ENCODE measurements around the gene SFMBT2.
"Not testable (repeated sequence)": the region's sequence is repeated elsewhere in the genome, so short reads cannot be mapped to it uniquely, and the experiment has no call there.

SFMBT2 gene

DNA sequence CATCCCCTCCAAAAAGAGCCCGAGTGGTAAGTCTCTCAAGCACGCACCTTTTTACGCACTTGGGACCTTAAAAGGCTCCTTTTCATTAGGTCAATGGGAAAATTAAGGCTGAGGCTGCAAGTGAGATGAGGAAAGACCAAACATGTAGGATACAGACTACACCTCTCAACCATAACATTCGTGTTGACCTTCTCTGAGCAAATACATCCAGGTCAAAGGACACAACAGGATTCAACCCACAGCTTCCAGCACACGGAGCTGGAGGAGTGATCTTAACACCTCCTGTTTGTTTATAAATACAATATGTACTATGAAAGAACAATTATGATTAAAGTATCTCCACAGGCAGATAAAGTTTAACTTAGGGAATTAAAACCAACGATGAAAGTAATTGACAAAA lies 9.7 kb downstream of the SFMBT2 start:
- DNase-seq (ENCODE audit: low read depth in 2 of 2) = no peak

GRCh38 chr10:7400068-7400715 lies 10.6 kb downstream of the SFMBT2 start:
- DNase-seq (ENCODE audit: low read depth in 2 of 2) = no peak

- DNase-seq (ENCODE audit: low read depth in 2 of 2) = no peak
Measured at GRCh38 chr10:7399533-7399932, 11.3 kb downstream of the SFMBT2 start.

GRCh38 chr10:7397049-7398035 lies 13.5 kb downstream of the SFMBT2 start:
- no peak for DNase-seq (ENCODE audit: low read depth in 2 of 2)

DNA sequence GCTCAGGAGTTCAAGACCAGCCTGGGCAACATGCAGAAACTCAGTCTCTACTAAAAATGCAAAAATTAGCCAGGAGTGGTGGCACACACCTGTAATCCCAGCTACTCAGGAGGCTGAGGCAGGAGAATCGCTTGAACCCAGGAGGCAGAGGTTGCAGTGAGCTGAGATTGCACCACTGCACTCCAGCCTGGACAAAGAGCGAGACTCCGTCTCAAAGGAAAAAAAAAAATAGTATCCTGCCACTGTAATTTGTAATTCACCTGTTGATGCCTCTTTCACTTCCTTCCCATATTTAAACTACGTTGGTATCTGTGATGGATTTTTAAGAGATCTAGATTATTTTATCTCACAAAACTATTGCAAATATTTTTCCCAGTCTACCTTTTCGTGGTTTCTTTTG lies 18.5 kb downstream of the SFMBT2 start:
- DNase-seq (ENCODE audit: low read depth in 2 of 2) = not testable (repeated sequence)

GRCh38 chr10:7391748-7392147 lies 19.1 kb downstream of the SFMBT2 start:
- no peak for DNase-seq (ENCODE audit: low read depth in 2 of 2)

DNA sequence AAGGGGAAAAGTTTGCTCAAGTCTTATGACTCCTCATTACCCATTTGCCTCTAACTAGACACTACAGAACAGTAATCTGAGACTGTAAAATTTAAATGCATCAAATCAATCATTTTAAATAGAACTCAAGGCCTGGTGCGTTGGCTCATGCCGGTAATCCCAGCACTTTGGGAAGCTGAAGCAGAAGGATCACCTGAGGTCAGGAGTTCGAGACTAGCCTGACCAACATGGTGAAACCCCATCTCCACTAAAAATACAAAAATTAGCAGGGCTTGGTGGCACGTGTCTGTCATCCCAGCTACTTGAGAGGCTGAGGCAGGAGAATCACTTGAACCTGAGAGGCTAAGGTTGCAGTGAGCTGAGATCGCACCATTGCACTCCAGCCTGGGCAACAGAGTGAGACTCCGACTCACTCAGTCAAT lies 20.1 kb downstream of the SFMBT2 start:
- DNase-seq (ENCODE audit: low read depth in 2 of 2) = not testable (repeated sequence)

DNA sequence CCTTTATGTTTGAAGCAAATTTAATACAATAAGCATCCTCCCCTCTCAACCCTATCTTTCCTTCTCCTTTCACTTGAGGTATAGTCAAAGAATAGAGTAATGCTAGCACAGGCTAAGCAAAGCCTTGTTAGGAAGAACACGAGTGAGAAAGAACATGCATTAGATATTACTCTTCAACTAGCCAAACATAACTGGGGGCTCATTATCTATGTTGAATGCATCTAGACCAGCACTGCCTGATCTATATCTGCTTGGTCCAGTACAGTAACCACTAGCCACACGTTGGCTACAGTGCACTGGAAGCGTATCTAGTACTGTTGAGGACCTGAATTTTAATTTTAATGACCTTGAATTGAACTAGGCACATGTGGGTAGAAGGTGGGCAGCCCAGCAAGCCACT lies 21.0 kb downstream of the SFMBT2 start:
- no peak for DNase-seq (ENCODE audit: low read depth in 2 of 2)

DNA sequence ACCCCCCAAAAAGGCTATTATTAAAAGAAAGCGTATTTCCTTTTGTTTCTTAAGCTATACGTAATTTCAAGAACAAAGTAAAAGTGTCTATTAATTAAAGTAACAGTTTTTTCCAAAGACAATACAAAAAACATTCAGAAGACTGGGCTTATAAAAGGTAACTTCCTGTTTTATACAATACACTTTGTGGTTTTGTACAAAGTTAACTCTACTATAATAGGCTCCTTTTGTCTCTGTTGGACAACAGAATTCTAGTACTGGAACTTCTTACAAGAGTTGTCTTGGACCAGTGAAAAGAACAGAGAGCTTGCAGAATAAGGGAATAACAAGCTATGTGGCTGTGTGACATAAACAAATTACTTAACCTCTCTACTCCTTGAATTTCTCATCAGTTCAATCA lies 21.5 kb downstream of the SFMBT2 start:
- no peak for DNase-seq (ENCODE audit: low read depth in 2 of 2)

DNA sequence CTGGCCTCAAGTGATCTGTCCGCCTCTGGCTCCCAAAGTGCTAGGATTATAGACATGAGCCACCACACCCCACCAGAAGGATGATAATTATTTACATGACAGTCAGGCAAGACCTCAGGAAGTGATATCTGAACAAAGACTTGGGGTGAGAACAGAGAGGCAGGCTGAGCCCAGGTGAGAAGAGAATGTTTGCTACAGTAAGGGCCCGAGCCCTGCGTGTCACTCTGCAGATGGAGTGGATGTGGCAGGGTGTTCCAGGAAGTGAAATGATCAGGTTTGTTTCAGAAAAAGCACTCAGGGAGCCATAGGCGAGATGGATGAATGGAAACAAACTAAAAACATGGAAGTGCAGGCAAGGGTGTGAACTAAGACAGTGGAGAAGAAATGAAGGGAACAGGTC lies 22.2 kb downstream of the SFMBT2 start:
- no peak for DNase-seq (ENCODE audit: low read depth in 2 of 2)

- DNase-seq (ENCODE audit: low read depth in 2 of 2) = not testable (repeated sequence)
Measured at GRCh38 chr10:7388149-7388548, 22.7 kb downstream of the SFMBT2 start.

GRCh38 chr10:7385114-7385513 lies 25.7 kb downstream of the SFMBT2 start:
- DNase-seq (ENCODE audit: low read depth in 2 of 2) = no peak

GRCh38 chr10:7383442-7383841 lies 27.4 kb downstream of the SFMBT2 start:
- no peak for DNase-seq (ENCODE audit: low read depth in 2 of 2)

DNA sequence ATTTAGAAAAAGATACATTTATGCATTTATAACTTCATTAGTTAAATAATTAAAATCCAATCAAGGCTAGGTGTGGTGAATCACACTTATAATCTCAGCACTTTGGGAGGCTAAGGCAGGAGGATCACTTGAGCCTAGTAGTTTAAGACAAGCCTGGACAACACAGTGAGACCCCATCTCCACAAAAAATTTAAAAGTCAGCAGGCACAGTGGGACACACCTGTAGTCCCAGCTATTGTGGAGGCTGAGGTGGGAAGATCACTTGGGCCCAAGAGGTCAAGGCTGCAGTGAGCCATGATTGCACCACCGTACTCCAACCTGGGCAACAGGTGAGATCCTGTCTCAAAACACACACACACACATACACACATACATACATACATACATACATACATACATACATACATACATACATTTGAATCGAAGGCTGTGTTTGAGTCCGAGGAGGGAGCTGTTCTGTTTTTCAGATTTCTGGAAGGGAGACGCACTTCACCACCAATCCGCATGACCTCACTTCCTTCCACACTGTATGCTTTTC lies 30.1 kb downstream of the SFMBT2 start:
- no peak for DNase-seq (ENCODE audit: low read depth in 2 of 2)

DNA sequence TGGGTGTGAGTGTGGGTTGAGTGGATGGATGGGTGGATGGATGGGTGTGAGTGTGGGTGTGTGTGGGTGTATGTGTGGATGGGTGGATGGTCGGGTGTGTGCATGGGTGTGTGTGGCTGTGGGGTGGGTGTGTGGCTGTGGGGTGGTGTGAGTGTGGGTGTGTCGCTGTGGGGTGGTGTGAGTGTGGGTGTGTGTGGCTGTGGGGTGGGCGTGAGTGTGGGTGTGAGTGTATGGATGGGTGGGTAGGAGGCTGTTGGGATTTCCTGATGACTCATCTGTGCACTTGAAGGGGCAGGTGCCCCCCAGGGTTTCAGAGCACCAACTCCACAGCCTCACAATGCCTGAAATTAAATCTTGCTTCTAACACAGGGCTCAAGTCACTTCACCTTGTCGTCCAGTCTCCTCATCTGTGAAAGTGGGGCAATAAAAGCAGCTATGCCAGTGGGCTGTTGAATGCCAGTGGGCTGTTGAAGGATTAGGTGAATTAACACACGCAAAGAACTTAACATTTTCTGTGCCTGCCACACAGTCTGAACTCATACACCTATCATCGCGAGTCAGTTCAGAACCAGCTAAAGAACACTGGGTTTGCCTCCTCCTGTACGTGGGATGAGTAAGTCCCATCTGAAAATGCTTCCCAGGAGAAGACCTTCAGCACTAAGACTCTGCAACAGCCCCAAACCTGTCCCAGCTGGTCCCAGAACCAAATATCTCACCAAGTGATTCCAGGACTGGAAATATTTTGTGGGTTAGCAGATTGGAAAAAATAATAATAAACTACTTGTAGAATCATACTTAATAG lies 32.0 kb downstream of the SFMBT2 start:
- no peak for DNase-seq (ENCODE audit: low read depth in 2 of 2)

GRCh38 chr10:7377614-7378248 lies 33.1 kb downstream of the SFMBT2 start:
- no peak for DNase-seq (ENCODE audit: low read depth in 2 of 2)

DNA sequence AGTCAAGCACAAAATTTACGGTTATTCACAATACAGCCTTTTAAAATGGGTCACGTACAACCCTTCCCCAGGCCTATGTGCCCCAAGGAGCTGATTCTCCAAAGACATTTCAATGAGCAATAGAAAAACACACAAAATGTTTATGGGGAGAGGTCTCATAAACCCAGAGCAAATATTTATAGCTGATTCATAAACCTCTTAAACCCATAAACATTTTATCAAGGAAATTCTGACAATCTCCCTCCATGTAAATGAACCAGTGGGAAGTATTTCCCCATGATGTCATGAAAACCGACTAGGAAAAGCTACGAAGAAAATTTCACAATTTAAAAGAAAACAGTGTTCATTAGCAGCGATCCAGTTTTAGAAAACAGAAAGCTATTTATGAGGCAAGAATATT lies 36.0 kb downstream of the SFMBT2 start:
- no peak for DNase-seq (ENCODE audit: low read depth in 2 of 2)

DNA sequence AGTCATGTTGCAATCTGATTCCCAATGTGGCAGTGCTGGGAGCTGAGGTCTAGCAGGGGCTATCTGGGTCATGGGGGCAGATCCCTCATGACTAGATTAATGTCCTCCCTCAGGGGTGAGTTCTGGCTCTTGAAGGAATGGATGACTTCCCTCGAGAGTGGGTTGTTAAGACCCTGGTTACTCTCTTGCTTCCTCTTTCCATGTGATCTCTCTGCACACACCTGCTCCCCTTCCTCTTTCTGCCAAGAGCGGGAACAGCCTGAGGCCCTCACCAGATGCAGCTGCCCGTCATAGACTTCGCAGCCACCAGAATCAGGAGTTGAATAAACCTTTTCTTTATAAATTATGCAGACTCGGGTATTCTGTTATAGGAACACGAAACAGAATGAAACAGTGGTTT lies 37.8 kb downstream of the SFMBT2 start:
- no peak for DNase-seq (ENCODE audit: low read depth in 2 of 2)

DNA sequence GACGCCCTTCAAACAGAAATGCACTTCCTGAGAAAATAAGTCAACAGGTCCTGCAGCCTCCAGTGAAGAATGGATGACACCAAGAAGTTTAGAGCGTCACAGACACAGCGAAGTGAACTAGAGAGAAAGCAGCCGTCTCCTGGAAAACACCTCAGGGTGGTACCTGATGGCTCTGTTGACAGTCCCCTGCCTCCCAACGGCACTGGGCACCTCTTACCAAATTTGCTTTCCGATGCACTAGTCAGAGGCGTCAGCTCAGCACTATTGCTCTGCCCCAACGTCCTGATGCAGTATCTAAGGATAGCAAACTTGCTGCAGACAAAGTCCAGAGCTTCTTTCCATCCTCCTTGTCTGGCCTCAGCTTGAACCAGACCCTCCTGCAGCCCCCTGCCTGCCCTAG lies 38.3 kb downstream of the SFMBT2 start:
- DNase-seq (ENCODE audit: low read depth in 2 of 2) = no peak

GRCh38 chr10:7370511-7370910 lies 40.3 kb downstream of the SFMBT2 start:
- no peak for DNase-seq (ENCODE audit: low read depth in 2 of 2)

GRCh38 chr10:7365027-7365745 lies 45.6 kb downstream of the SFMBT2 start:
- DNase-seq (ENCODE audit: low read depth in 2 of 2) = no peak
